MM.1S (cell line): ENCODE measurements around the gene PCYT1B.

Source experiments
- DNase-seq: peaks from one replicate; pipeline ENCODE4 v3.0.0-alpha.2; 2015
- H2AFZ ChIP-seq: fragments of 300-600 bp; sonication (generic); 2 replicates; pipeline ENCODE4 v1.6.0; 2016; ENCODE audit warnings: antibody characterized with exemption, low read length
- H3F3A ChIP-seq: fragments of 300-600 bp; sonication (generic); 2 replicates; pipeline ENCODE4 v1.6.1; 2016; ENCODE audit warnings: mild to moderate bottlenecking, antibody characterized with exemption, low read length, moderate library complexity, mixed read lengths; ENCODE audit not compliant: insufficient read depth
- H3K27ac ChIP-seq: fragments of 300-600 bp; sonication (generic); 2 replicates; pipeline ENCODE4 v1.5.1; 2016; ENCODE audit warnings: mild to moderate bottlenecking, low read length
- H3K27me3 ChIP-seq: fragments of 300-600 bp; sonication (generic); replicated peaks from 2 replicates; pipeline ENCODE4 v1.6.0; 2016; ENCODE audit warnings: low read length; ENCODE audit not compliant: insufficient read depth
- H3K36me3 ChIP-seq: fragments of 300-600 bp; sonication (generic); replicated peaks from 2 replicates; pipeline ENCODE4 v1.6.1; 2016; ENCODE audit warnings: mild to moderate bottlenecking, low read length, mixed read lengths; ENCODE audit not compliant: insufficient read depth
- H3K4me1 ChIP-seq: fragments of 300-600 bp; sonication (generic); 2 replicates; pipeline ENCODE4 v1.6.1; 2016; ENCODE audit warnings: low read length, mixed read lengths
- H3K4me2 ChIP-seq: fragments of 300-600 bp; sonication (generic); 2 replicates; pipeline ENCODE4 v1.6.0; 2016; ENCODE audit warnings: low read depth, low read length
- H3K4me3 ChIP-seq: fragments of 300-600 bp; sonication (generic); 2 replicates; pipeline ENCODE4 v1.5.1; 2016; ENCODE audit warnings: low read length, mixed read lengths
- H3K79me2 ChIP-seq: fragments of 300-600 bp; sonication (generic); 2 replicates; pipeline ENCODE4 v1.6.1; 2016; ENCODE audit warnings: mixed run types, low read length, mixed read lengths
- H3K9ac ChIP-seq: fragments of 300-600 bp; sonication (generic); 2 replicates; pipeline ENCODE4 v1.6.1; 2016; ENCODE audit warnings: low read length, mixed read lengths
- H3K9me2 ChIP-seq: fragments of 300-600 bp; sonication (generic); replicated peaks from 2 replicates; pipeline ENCODE4 v1.6.1; 2016; ENCODE audit warnings: mild to moderate bottlenecking, low read length, mixed read lengths; ENCODE audit not compliant: insufficient read depth
- H3K9me3 ChIP-seq: fragments of 300-600 bp; sonication (generic); replicated peaks from 2 replicates; pipeline ENCODE4 v1.6.1; 2016; ENCODE audit warnings: mild to moderate bottlenecking, low read length, mixed read lengths; ENCODE audit not compliant: insufficient read depth
- H4K20me1 ChIP-seq: fragments of 300-600 bp; sonication (generic); 2 replicates; pipeline ENCODE4 v1.6.1; 2016; ENCODE audit warnings: mild to moderate bottlenecking, low read length, moderate library complexity, mixed read lengths; ENCODE audit not compliant: insufficient read depth
- CTCF ChIP-seq: fragments of 300-600 bp; sonication (generic); IDR thresholded peaks from 2 replicates; pipeline ENCODE4 v1.5.1; 2016; ENCODE audit warnings: antibody characterized with exemption, low read length, mixed read lengths
- EZH2 ChIP-seq: fragments of 300-600 bp; sonication (generic); optimal IDR thresholded peaks from 2 replicates; pipeline ENCODE3; 2017; ENCODE audit warnings: low read depth, mild to moderate bottlenecking, antibody characterized with exemption, low read length, mixed read lengths
- EZH2phosphoT487 ChIP-seq: fragments of 300-600 bp; sonication (generic); IDR thresholded peaks from 2 replicates; pipeline ENCODE4 v1.6.1; 2018; ENCODE audit warnings: antibody characterized with exemption, low read length

The PCYT1B gene

GRCh38 chrX:24659646-24660045, 12.5 kb upstream of the PCYT1B start:
- Histone ChIP-seq H3K9me2 (no peaks in the 10 kb centered on the region), H4K20me1 (no peaks in the 10 kb centered on the region), H2AFZ (no peak overlapping the region), H3K4me1 (no peaks in the 10 kb centered on the region), H3K27ac (no peak overlapping the region), H3K4me2 (no peak overlapping the region), H3K36me3 (no peaks in the 10 kb centered on the region), H3K79me2 (no peaks in the 10 kb centered on the region), H3K9ac (no peak overlapping the region), H3K9me3 (no peaks in the 10 kb centered on the region), H3K27me3 (no peaks in the 10 kb centered on the region), H3K4me3 (no peak overlapping the region), H3F3A (no peaks in the 10 kb centered on the region)
- DNase-seq: no peak
- TF ChIP-seq EZH2phosphoT487 (no peak), EZH2 (no peak), CTCF (no peak)

- Histone ChIP-seq H3K79me2 (no peaks in the 10 kb centered on the region), H3F3A (no peaks in the 10 kb centered on the region), H3K36me3 (no peaks in the 10 kb centered on the region), H3K4me1 (no peaks in the 10 kb centered on the region), H3K9ac (no peak overlapping the region), H3K27ac (no peak overlapping the region), H3K27me3 (no peaks in the 10 kb centered on the region), H3K4me3 (no peak overlapping the region), H3K9me2 (no peaks in the 10 kb centered on the region), H4K20me1 (no peaks in the 10 kb centered on the region), H3K9me3 (no peaks in the 10 kb centered on the region), H2AFZ (no peak overlapping the region), H3K4me2 (no peak overlapping the region)
- no peak for TF ChIP-seq EZH2
- no peak for TF ChIP-seq CTCF
- TF ChIP-seq EZH2phosphoT487: no peak
- no peak for DNase-seq
Measured at GRCh38 chrX:24659106-24659505, 12.0 kb upstream of the PCYT1B start.

GRCh38 chrX:24658421-24658820, 11.3 kb upstream of the PCYT1B start:
- Histone ChIP-seq H3K9me3 (no peaks in the 10 kb centered on the region), H3K9me2 (no peaks in the 10 kb centered on the region), H2AFZ (no peak overlapping the region), H3K4me3 (no peak overlapping the region), H3K27me3 (no peaks in the 10 kb centered on the region), H3K4me1 (no peaks in the 10 kb centered on the region), H3K4me2 (no peak overlapping the region), H3F3A (no peaks in the 10 kb centered on the region), H3K79me2 (no peaks in the 10 kb centered on the region), H3K9ac (no peak overlapping the region), H3K36me3 (no peaks in the 10 kb centered on the region), H3K27ac (no peak overlapping the region), H4K20me1 (no peaks in the 10 kb centered on the region)
- no peak for TF ChIP-seq EZH2phosphoT487
- TF ChIP-seq EZH2: no peak
- no peak for TF ChIP-seq CTCF
- DNase-seq: no peak
